ENCODE measurements around the gene PRKCQ.

GRCh38 chr10:6423413-6424170 is 156.5 kb downstream of the PRKCQ start:
- TF ChIP-seq CTCF (IDR thresholded peaks at IDR 0.05; ENCODE audit: poor library complexity) (no peak), EZH2 (IDR thresholded peaks at IDR 0.05; ENCODE audit: borderline replicate concordance) (no peak), EZH2phosphoT487 (IDR thresholded peaks at IDR 0.05; ENCODE audit: low read depth, severe bottlenecking, unreplicated experiment) (no peak)

Measured in hepatocyte (in vitro differentiated cells).